Spleen (tissue), 11 donors: ENCODE data around the gene FES. TPM values are rescaled to one million over a fixed set of nuclear protein-coding genes. Genes with fewer than 3 reads are reported as not detected.

Experiments
- DNase-seq: peaks from one replicate; pipeline ENCODE4 v3.0.0-alpha.2; 2020
- H3K27ac ChIP-seq, 8 donors: fragments of 200-600 bp; sonication (generic) in 7 of 8; 1 replicate in 4 of 8; 2 replicates in 4 of 8; pipeline versions ENCODE4 v1.5.0 to v1.8.0; 2016 to 2021; ENCODE audit warnings: inconsistent platforms in 4 of 8, mild to moderate bottlenecking in 4 of 8, moderate library complexity in 1 of 8
- H3K27me3 ChIP-seq, 7 donors: fragments of 200-600 bp; sonication (generic) in 6 of 7; replicated peaks in 1 of 7; 1 replicate in 4 of 7; 2 replicates in 3 of 7; pipeline versions ENCODE4 v1.5.0 to v1.8.0; 2016 to 2021; ENCODE audit warnings: inconsistent platforms in 3 of 7, mild to moderate bottlenecking in 1 of 7
- H3K36me3 ChIP-seq, 6 donors: fragments of 200-600 bp; sonication (generic) in 5 of 6; 1 replicate in 4 of 6; 2 replicates in 2 of 6; pipeline versions ENCODE4 v1.5.0 to v1.8.0; 2016 to 2021; ENCODE audit warnings: inconsistent platforms in 2 of 6
- H3K4me1 ChIP-seq, 6 donors: fragments of 200-600 bp; sonication (generic) in 5 of 6; 1 replicate in 3 of 6; 2 replicates in 3 of 6; pipeline versions ENCODE4 v1.5.0 to v1.8.0; 2016 to 2021; ENCODE audit warnings: inconsistent platforms in 3 of 6
- H3K4me3 ChIP-seq, 8 donors: fragments of 200-600 bp; sonication (generic) in 7 of 8; 1 replicate in 4 of 8; 2 replicates in 4 of 8; pipeline versions ENCODE4 v1.5.0 to v1.8.0; 2016 to 2021; ENCODE audit warnings: inconsistent platforms in 4 of 8, mild to moderate bottlenecking in 4 of 8, moderate library complexity in 2 of 8
- H3K9me3 ChIP-seq, 8 donors: fragments of 200-600 bp; sonication (generic) in 7 of 8; 1 replicate in 4 of 8; 2 replicates in 4 of 8; pipeline versions ENCODE4 v1.5.0 to v1.8.0; 2016 to 2021; ENCODE audit warnings: inconsistent platforms in 4 of 8
- CTCF ChIP-seq, 11 experiments: fragments of 200-600 bp in 7 of 11; fragments of 450-650 bp in 4 of 11; sonication (generic) in 4 of 11; IDR thresholded peaks in 8 of 11; conservative IDR thresholded peaks in 3 of 11; 1 replicate in 7 of 11; 2 replicates in 4 of 11; pipeline versions ENCODE4 v1.4.0 to v1.8.0; 2016 to 2021; ENCODE audit warnings: antibody characterized with exemption in 11 of 11, inconsistent platforms in 4 of 11, mild to moderate bottlenecking in 1 of 11
- POLR2A ChIP-seq, 3 donors: fragments of 450-650 bp; IDR thresholded peaks; one replicate each; pipeline ENCODE4 v1.5.1; 2017; ENCODE audit warnings: antibody characterized with exemption in 3 of 3, mild to moderate bottlenecking in 1 of 3
- POLR2AphosphoS5 ChIP-seq, 3 donors: sonication (generic); formaldehyde crosslinking; IDR thresholded peaks; one replicate each; pipeline ENCODE4 v1.5.1; 2017; ENCODE audit warnings: antibody characterized with exemption in 3 of 3
- WGBS, 5 donors: extraction: QIAGEN DNeasy Blood & Tissue Kit in 3 of 5; methylation state at CpG; one replicate each; pipeline versions ENCODE4 v1.1.5 to v1.1.7; 2013 to 2018; 5-methylcytosine and 5-hydroxymethylcytosine counted together
- intact Hi-C: fragments of 100-400 bp; cut with DNase I; formaldehyde crosslinking; loops from one replicate; pipeline ENCODE4 v1.15.0; 2023; ENCODE audit warnings: low total_unique reads
- polyA plus RNA-seq, 3 donors: library from polyadenylated mRNA; stranded (reverse); fragments of 200-250 nt; gene quantifications; one replicate each; pipeline ENCODE4 v1.2.1, GENCODE V29; 2013
- total RNA-seq, 7 donors: library from RNA; depleted of rRNA in 3 of 7; stranded (reverse); fragments of >200 nt in 3 of 7; fragmentation: NEBNext Ultra II Directional in 4 of 7; extraction: Animal tissue kit (Norgen Biotek cat#: 25700) in 4 of 7; gene quantifications; one replicate each; pipeline versions ENCODE4 v1.1.0 to v1.2.1, GENCODE V29; 2016 to 2021
- donor health status: healthy with polysubstance abuse.
- donor health status: DM: no; HTN: no; CAD: no; lungs with moderate emphysema.
- donor health status: DM: no; HTN: no; CAD: no.
- donor health status: Bipolar disorder and iron deficiency.
- donor health status: healthy.
- donor health status: DM: no; HTN: no; CAD: no.
- donor health status: DM: yes; HTN: yes; CAD: no.

The FES gene
- total and polyA plus RNA-seq, 10 donors = 39.5 to 369 (median 240) TPM

DNA sequence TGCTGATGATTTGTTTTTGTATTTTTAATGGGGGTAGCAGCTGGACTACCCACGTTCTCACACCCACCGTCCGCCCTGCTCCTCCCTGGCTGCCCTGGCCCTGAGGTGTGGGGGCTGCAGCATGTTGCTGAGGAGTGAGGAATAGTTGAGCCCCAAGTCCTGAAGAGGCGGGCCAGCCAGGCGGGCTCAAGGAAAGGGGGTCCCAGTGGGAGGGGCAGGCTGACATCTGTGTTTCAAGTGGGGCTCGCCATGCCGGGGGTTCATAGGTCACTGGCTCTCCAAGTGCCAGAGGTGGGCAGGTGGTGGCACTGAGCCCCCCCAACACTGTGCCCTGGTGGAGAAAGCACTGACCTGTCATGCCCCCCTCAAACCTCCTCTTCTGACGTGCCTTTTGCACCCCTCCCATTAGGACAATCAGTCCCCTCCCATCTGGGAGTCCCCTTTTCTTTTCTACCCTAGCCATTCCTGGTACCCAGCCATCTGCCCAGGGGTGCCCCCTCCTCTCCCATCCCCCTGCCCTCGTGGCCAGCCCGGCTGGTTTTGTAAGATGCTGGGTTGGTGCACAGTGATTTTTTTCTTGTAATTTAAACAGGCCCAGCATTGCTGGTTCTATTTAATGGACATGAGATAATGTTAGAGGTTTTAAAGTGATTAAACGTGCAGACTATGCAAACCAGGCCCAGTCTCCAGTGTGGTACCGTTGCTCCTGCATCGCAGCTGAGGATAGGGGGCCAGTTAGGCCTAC lies 1.4 kb upstream of the FES start:
- peak; percentile 73 for DNase-seq
- Histone ChIP-seq H3K27ac (peak overlapping the region; percentile 64 to 98 (median 96)), H3K4me3 (peak overlapping the region in 1 of 8 donors; percentile 80), H3K4me1 (peaks cover 20 to 58% (median 53%) of the 10 kb centered on the region in 6 donors), H3K27me3 (peaks cover 0 to 7% (median 0%) of the 10 kb centered on the region in 7 donors), H3K36me3 (peaks cover 8 to 74% (median 54%) of the 10 kb centered on the region in 6 donors), H3K9me3 (no peaks in the 10 kb centered on the region)
- intact Hi-C loops = loop anchor here (10.0 kb wide), 1 partner anchor 48 kb away; no protein-coding TSS in a partner anchor
- TF ChIP-seq CTCF (IDR thresholded peaks at IDR 0.05 in 8 of 11, conservative IDR thresholded peaks at IDR 0.05 in 3 of 11) = no peak
- TF ChIP-seq POLR2AphosphoS5 (IDR thresholded peaks at IDR 0.05) = peak in 1 of 3 donors; percentile 33
- 65 to 82% (median 72%) methylated on average over 12 to 13 of the region's 13 CpGs for WGBS, 5 donors

- TF ChIP-seq POLR2A (IDR thresholded peaks at IDR 0.05) = no peak
- TF ChIP-seq POLR2AphosphoS5 (IDR thresholded peaks at IDR 0.05) = peak in 1 of 3 donors; percentile 6
- no peak for TF ChIP-seq CTCF (IDR thresholded peaks at IDR 0.05 in 8 of 11, conservative IDR thresholded peaks at IDR 0.05 in 3 of 11)
- H3K4me1 ChIP-seq = peaks cover 24 to 64% (median 56%) of the 10 kb centered on the region in 6 donors
- intact Hi-C loops = loop anchor here (10.0 kb wide), 1 partner anchor 49 kb away; no protein-coding TSS in a partner anchor
- peak overlapping the region in 7 of 8 donors; percentile 54 to 80 (median 63) for H3K4me3 ChIP-seq
- DNase-seq = no peak
- 44 to 69% (median 50%) methylated on average over 6 to 7 of the region's 7 CpGs for WGBS, 5 donors
- H3K36me3 ChIP-seq = peaks cover 8 to 74% (median 49%) of the 10 kb centered on the region in 6 donors
- H3K27me3 ChIP-seq = peaks cover 0 to 7% (median 0%) of the 10 kb centered on the region in 7 donors
- H3K9me3 ChIP-seq = no peaks in the 10 kb centered on the region
- peak overlapping the region; percentile 64 to 98 (median 96) for H3K27ac ChIP-seq
These were observed 753 bp upstream of the FES start for GRCh38 chr15:90883526-90883975.

DNA sequence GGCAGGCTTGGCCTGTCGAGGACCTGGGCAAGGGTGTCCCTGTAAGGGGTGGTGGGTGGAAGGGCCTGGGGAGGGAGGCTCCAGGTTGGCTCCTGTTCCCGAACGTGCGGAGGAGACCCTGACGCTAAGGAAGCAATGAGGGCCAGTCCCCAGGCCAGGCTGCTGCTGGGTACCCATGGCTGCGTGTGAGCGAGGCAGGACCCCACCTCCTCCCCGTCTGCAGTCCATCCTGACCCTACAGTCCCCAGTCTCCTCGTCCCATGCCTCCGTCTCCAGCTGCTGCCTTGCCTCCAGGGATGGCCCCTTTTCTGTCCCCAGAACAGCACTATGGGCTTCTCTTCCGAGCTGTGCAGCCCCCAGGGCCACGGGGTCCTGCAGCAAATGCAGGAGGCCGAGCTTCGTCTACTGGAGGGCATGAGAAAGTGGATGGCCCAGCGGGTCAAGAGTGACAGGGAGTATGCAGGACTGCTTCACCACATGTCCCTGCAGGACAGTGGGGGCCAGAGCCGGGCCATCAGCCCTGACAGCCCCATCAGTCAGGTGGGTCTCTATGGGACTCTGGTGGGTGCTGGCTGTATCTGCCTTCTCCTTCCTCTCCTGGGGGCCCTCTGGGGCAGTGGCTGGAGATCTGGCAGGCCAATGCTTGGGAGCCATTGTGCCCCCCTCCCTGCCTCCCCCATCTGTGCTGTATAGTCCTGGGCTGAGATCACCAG lies 571 bp downstream of the FES start:
- peak; percentile 82 for DNase-seq
- TF ChIP-seq POLR2AphosphoS5 (IDR thresholded peaks at IDR 0.05) (no peak), CTCF (IDR thresholded peaks at IDR 0.05 in 8 of 11, conservative IDR thresholded peaks at IDR 0.05 in 3 of 11) (no peak), POLR2A (IDR thresholded peaks at IDR 0.05) (no peak)
- Histone ChIP-seq H3K9me3 (no peaks in the 10 kb centered on the region), H3K4me3 (peak overlapping the region; percentile 38 to 80 (median 60)), H3K36me3 (peaks cover 0 to 74% (median 48%) of the 10 kb centered on the region in 6 donors), H3K4me1 (peaks cover 34 to 77% (median 69%) of the 10 kb centered on the region in 6 donors), H3K27ac (peak overlapping the region; percentile 64 to 98 (median 96)), H3K27me3 (peaks cover 0 to 7% (median 0%) of the 10 kb centered on the region in 7 donors)
- WGBS, 5 donors = 18 to 30% (median 27%) methylated on average over 7 to 16 of the region's 16 CpGs
- intact Hi-C loops = loop anchor here (5.0 to 10.0 kb wide), 2 partner anchors 50 to 168 kb away; partner anchors contain the start of gene BLM
